Smooth muscle cell (in vitro differentiated cells): ENCODE results near the gene GRIK2. TPM values are rescaled to one million over a fixed set of nuclear protein-coding genes. Genes with fewer than 3 reads are reported as not detected.
"Not testable (repeated sequence)": the region's sequence is repeated elsewhere in the genome, so short reads cannot be mapped to it uniquely, and the experiment has no call there.

Source experiments
- DNase-seq: peaks from one replicate; lab custom pipeline; 2025; ENCODE audit not compliant: unreplicated experiment; lab: John Stamatoyannopoulos, UW
- H2AFZ ChIP-seq: fragments of 200-600 bp; sonication (generic); 2 replicates; pipeline ENCODE4 v1.6.0; 2016; ENCODE audit warnings: antibody characterized with exemption, low read depth, mild to moderate bottlenecking
- H3F3A ChIP-seq: fragments of 200-600 bp; sonication (generic); 2 replicates; pipeline ENCODE4 v1.6.0; 2017; ENCODE audit warnings: antibody characterized with exemption, low read depth
- H3K27ac ChIP-seq: fragments of 200-600 bp; sonication (generic); 2 replicates; pipeline ENCODE4 v1.5.1; 2016; ENCODE audit warnings: low read depth, mild to moderate bottlenecking
- H3K27me3 ChIP-seq: fragments of 200-600 bp; sonication (generic); 2 replicates; pipeline ENCODE4 v1.6.1; 2016; ENCODE audit warnings: low read depth, mild to moderate bottlenecking
- H3K36me3 ChIP-seq: fragments of 200-600 bp; sonication (generic); 2 replicates; pipeline ENCODE4 v1.5.1; 2016; ENCODE audit warnings: low read depth
- H3K4me1 ChIP-seq: fragments of 200-600 bp; sonication (generic); 2 replicates; pipeline ENCODE4 v1.5.1; 2016; ENCODE audit warnings: low read depth
- H3K4me2 ChIP-seq: fragments of 200-600 bp; sonication (generic); 2 replicates; pipeline ENCODE4 v1.6.0; 2016; ENCODE audit warnings: mild to moderate bottlenecking
- H3K4me3 ChIP-seq: fragments of 200-600 bp; sonication (generic); 2 replicates; pipeline ENCODE4 v1.5.1; 2016; ENCODE audit warnings: mild to moderate bottlenecking
- H3K79me2 ChIP-seq: fragments of 200-600 bp; sonication (generic); 2 replicates; pipeline ENCODE4 v1.6.0; 2016; ENCODE audit warnings: low read depth, mild to moderate bottlenecking
- H3K9ac ChIP-seq: fragments of 200-600 bp; sonication (generic); 2 replicates; pipeline ENCODE4 v1.6.0; 2016; ENCODE audit warnings: low read depth
- H3K9me3 ChIP-seq: fragments of 200-600 bp; sonication (generic); replicated peaks from 2 replicates; pipeline ENCODE4 v1.5.1; 2016; ENCODE audit warnings: low read depth
- H4K20me1 ChIP-seq: fragments of 200-600 bp; sonication (generic); 2 replicates; pipeline ENCODE4 v1.6.0; 2016; ENCODE audit warnings: low read depth
- WGBS: methylation state at CpG from one replicate; pipeline ENCODE4 v1.1.7; 2016; ENCODE audit warnings: low lambda C conversion rate; 5-methylcytosine and 5-hydroxymethylcytosine counted together
- polyA plus RNA-seq: library from polyadenylated mRNA; unstranded; fragments of >200 nt; fragmentation: Nextera tagmentation; extraction: Ambion mirVana; gene quantifications from 2 replicates; pipeline ENCODE4 v1.2.1, GENCODE V29; 2016
- total RNA-seq: library from RNA; depleted of rRNA; stranded (reverse); fragments of >200 nt; gene quantifications from 2 replicates; pipeline ENCODE4 v1.2.3, GENCODE V29; 2014
- TF ChIP-seq, protein P1 (sequence below): fragments of 200-600 bp; sonication (generic); IDR thresholded peaks from 2 replicates; pipeline ENCODE4 v1.5.1; 2017; ENCODE audit warnings: borderline replicate concordance, mild to moderate bottlenecking, antibody characterized with exemption; ENCODE audit not compliant: insufficient read depth, poor library complexity, severe bottlenecking

Gene GRIK2
- total and polyA plus RNA-seq, 2 experiments from 2014 or later, result 10.0 to 23.6 TPM

DNA sequence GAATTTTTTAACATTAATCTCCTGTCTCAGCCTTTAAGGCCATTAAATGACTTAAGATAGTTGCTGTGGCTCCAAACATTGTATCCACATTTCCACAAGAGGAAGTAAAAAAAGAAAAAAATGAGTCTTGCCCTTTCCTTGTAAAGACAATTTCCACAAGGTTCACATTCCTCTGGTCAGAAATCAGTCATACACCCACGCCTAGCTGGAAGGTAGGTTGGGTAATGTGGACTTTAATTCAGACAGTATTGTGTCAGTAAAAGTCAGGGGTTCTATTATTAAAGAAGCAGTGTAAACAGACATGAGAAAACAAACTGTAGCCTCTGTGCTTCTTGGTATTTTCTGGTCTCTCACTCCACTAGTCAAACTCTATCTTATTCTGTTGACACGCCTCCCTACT, 682.0 kb downstream of the GRIK2 start:
- H3K27ac ChIP-seq, result no peak overlapping the region
- H3K27me3 ChIP-seq, result no peaks in the 10 kb centered on the region
- no peaks in the 10 kb centered on the region for H3K79me2 ChIP-seq
- no peaks in the 10 kb centered on the region for H3F3A ChIP-seq
- H2AFZ ChIP-seq, result no peak overlapping the region
- no peaks in the 10 kb centered on the region for H4K20me1 ChIP-seq
- TF ChIP-seq, protein P1, sequence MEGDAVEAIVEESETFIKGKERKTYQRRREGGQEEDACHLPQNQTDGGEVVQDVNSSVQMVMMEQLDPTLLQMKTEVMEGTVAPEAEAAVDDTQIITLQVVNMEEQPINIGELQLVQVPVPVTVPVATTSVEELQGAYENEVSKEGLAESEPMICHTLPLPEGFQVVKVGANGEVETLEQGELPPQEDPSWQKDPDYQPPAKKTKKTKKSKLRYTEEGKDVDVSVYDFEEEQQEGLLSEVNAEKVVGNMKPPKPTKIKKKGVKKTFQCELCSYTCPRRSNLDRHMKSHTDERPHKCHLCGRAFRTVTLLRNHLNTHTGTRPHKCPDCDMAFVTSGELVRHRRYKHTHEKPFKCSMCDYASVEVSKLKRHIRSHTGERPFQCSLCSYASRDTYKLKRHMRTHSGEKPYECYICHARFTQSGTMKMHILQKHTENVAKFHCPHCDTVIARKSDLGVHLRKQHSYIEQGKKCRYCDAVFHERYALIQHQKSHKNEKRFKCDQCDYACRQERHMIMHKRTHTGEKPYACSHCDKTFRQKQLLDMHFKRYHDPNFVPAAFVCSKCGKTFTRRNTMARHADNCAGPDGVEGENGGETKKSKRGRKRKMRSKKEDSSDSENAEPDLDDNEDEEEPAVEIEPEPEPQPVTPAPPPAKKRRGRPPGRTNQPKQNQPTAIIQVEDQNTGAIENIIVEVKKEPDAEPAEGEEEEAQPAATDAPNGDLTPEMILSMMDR, result no peak
- H3K9ac ChIP-seq, result no peak overlapping the region
- H3K4me2 ChIP-seq, result no peak overlapping the region
- no peak overlapping the region for H3K4me3 ChIP-seq
- DNase-seq, result no peak
- WGBS, result 77% methylated on average over 2 of the region's 2 CpGs
- no peaks in the 10 kb centered on the region for H3K36me3 ChIP-seq
- no peaks in the 10 kb centered on the region for H3K4me1 ChIP-seq
- no peaks in the 10 kb centered on the region for H3K9me3 ChIP-seq

DNA sequence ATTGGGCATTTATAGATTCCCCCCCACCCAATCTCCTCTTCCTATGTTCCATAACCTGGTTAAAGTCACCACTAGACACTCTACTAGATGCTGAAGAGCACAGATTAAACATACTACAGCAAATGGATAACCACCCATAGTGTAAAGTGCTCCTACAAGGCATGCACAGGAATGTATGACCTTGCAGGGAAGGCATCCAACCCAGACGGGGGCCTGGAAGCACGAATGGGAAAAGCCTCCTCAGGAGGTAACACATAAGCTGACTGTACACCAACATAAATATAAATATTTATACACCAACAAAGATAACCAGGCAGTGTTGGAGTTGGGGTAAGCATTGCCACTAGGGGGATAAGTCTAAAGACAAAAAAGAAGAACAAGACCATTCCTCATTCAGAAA, 691.7 kb downstream of the GRIK2 start:
- H3K36me3 ChIP-seq, result no peaks in the 10 kb centered on the region
- no peak overlapping the region for H3K9ac ChIP-seq
- TF ChIP-seq, protein P1, result peak; percentile 18
- no peaks in the 10 kb centered on the region for H3K4me1 ChIP-seq
- H3K27me3 ChIP-seq, result no peaks in the 10 kb centered on the region
- H4K20me1 ChIP-seq, result no peaks in the 10 kb centered on the region
- H3K79me2 ChIP-seq, result no peaks in the 10 kb centered on the region
- H3K4me3 ChIP-seq, result no peak overlapping the region
- no peaks in the 10 kb centered on the region for H3K9me3 ChIP-seq
- H3K27ac ChIP-seq, result no peak overlapping the region
- H3K4me2 ChIP-seq, result no peak overlapping the region
- H2AFZ ChIP-seq, result no peak overlapping the region
- no peaks in the 10 kb centered on the region for H3F3A ChIP-seq
- DNase-seq, result no peak
- WGBS, result 23% methylated on average over 2 of the region's 2 CpGs

DNA sequence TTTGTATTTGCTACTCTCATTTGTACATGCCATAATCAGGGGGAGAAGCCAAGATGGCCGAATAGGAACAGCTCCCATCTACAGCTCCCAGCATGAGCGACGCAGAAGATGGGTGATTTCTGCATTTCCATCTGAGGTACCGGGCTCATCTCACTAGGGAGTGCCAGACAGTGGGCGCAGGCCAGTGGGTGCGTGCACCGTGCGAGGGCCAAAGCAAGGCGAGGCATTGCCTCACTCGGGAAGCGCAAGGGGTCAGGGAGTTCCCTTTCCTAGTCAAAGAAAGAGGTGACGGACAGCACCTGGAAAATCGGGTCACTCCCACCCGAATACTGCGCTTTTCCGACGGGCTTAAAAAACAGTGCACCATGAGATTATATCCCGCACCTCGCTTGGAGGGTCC, 694.7 kb downstream of the GRIK2 start:
- H3K79me2 ChIP-seq, H3K4me3 ChIP-seq, H3K27ac ChIP-seq, H3K4me2 ChIP-seq, H3K36me3 ChIP-seq, DNase-seq, H4K20me1 ChIP-seq, H3F3A ChIP-seq, H3K9me3 ChIP-seq, H3K27me3 ChIP-seq, H2AFZ ChIP-seq, H3K9ac ChIP-seq, H3K4me1 ChIP-seq: not testable (repeated sequence)
- 96% methylated on average over 19 of the region's 19 CpGs for WGBS

DNA sequence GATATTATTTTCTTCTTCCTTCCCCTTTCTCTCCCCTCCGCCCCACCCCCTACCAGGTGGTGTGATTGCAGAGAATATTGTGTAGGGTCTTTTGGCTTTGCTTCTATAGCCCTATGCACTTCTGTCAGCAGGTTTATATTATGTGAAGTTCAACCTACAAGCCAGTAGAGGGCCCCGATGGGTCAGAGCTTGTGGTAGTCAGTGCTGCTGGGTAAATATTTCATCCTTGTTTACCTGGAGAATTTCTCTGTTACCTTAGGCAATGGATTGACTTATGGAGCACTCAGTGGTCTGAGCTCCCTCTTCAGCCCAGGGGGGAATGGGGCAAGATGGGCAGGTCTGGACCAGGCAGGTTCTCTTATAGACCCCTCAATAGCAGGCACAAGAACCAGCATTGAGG, 720.9 kb downstream of the GRIK2 start:
- no peaks in the 10 kb centered on the region for H3K27me3 ChIP-seq

More for the DNA sequence above, 720.9 kb downstream of the GRIK2 start:
- WGBS, result 52% methylated on average over 2 of the region's 2 CpGs
- H3K27ac ChIP-seq, result no peak overlapping the region
- H4K20me1 ChIP-seq, result no peaks in the 10 kb centered on the region
- TF ChIP-seq, protein P1, result peak; percentile 24
- H3K4me1 ChIP-seq, result no peaks in the 10 kb centered on the region
- H3K79me2 ChIP-seq, result no peaks in the 10 kb centered on the region
- H3K4me3 ChIP-seq, result no peak overlapping the region
- no peaks in the 10 kb centered on the region for H3K36me3 ChIP-seq
- H3K4me2 ChIP-seq, result no peak overlapping the region
- H2AFZ ChIP-seq, result no peak overlapping the region
- H3K9me3 ChIP-seq, result no peaks in the 10 kb centered on the region
- H3K9ac ChIP-seq, result no peak overlapping the region
- DNase-seq, result no peak
- no peaks in the 10 kb centered on the region for H3F3A ChIP-seq
